Esophagus squamous epithelium (tissue), 4 donors: ENCODE data around the gene ADAMTS9.

Source experiments
- CTCF ChIP-seq, 6 experiments: fragments of 450-650 bp in 4 of 6; fragments of 200-600 bp in 2 of 6; sonication (generic) in 2 of 6; IDR thresholded peaks; one replicate each; pipeline ENCODE4 v1.5.1; 2016 to 2019; ENCODE audit warnings: antibody characterized with exemption in 6 of 6, mild to moderate bottlenecking in 4 of 6, moderate library complexity in 4 of 6
- POLR2A ChIP-seq, 4 donors: fragments of 450-650 bp; IDR thresholded peaks; one replicate each; pipeline ENCODE4 v1.6.1; 2017; ENCODE audit warnings: antibody characterized with exemption in 4 of 4, mild to moderate bottlenecking in 4 of 4, moderate library complexity in 3 of 4

- no peak for TF ChIP-seq POLR2A (IDR thresholded peaks at IDR 0.05)
- TF ChIP-seq CTCF (IDR thresholded peaks at IDR 0.05), result no peak
Observed at GRCh38 chr3:64493149-64493548, 194.7 kb downstream of the ADAMTS9 start.
